SK-N-SH treated with all-trans-retinoic acid at 6 μM for 48 hours (cell line): ENCODE measurements around the gene AP3B1.

Experiments
- ARNTL ChIP-seq: fragments of 450-650 bp; formaldehyde crosslinking; IDR thresholded peaks from 2 replicates; pipeline ENCODE4 v1.5.0; 2020; ENCODE audit warnings: low read depth, mild to moderate bottlenecking, moderate library complexity, borderline replicate concordance
- CSDC2 ChIP-seq: fragments of 250-450 bp; sonication (Bioruptor Pico); IDR thresholded peaks from 2 replicates; pipeline ENCODE4 v1.5.0; 2020; ENCODE audit warnings: mild to moderate bottlenecking, moderate library complexity
- GLIS3 ChIP-seq: fragments of 250-450 bp; sonication (Bioruptor Pico); IDR thresholded peaks from 2 replicates; pipeline ENCODE4 v1.5.0; 2020; ENCODE audit warnings: mild to moderate bottlenecking, moderate library complexity
- RARB ChIP-seq: fragments of 250-450 bp; sonication (Bioruptor Pico); IDR thresholded peaks from 2 replicates; pipeline ENCODE4 v1.8.0; 2021; ENCODE audit warnings: mild to moderate bottlenecking, moderate library complexity
- TOX ChIP-seq: fragments of 250-450 bp; sonication (Bioruptor Pico); IDR thresholded peaks from 2 replicates; pipeline ENCODE4 v1.8.0; 2021; ENCODE audit warnings: mild to moderate bottlenecking, moderate library complexity, borderline replicate concordance
- ZNF8 ChIP-seq: fragments of 450-650 bp; formaldehyde crosslinking; IDR thresholded peaks from 2 replicates; pipeline ENCODE4 v1.5.0; 2020; ENCODE audit warnings: mild to moderate bottlenecking, moderate library complexity

DNA sequence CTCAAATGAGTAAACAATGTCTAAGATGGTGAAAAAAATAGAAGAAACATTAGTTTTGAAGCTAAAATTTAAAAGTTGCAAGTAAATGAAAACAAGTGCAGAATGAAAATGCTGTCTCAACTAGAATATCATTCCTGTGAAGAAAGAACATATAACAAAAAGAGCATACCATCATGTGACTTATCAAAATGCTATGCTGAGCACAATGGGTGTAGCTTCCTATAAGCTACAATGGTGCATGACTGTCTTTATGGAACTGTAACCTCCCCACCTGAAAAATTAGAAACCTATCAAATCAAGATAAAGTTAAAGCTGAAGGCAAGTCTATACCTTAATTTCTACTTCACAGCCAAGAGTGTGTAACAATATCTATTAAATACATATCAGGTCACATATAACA is 192.0 kb downstream of the AP3B1 start:
- TF ChIP-seq GLIS3 (CRISPR knock-in tag) = no peak
- no peak for TF ChIP-seq RARB (CRISPR knock-in tag)
- TF ChIP-seq TOX (CRISPR knock-in tag) = no peak
- TF ChIP-seq ARNTL = no peak
- no peak for TF ChIP-seq CSDC2 (CRISPR knock-in tag)
- no peak for TF ChIP-seq ZNF8
